Ovary (tissue), 3 donors: ENCODE results near the gene CTCF.

ENCODE experiments used
- EP300 ChIP-seq: sonication (generic); formaldehyde crosslinking; IDR thresholded peaks from one replicate; pipeline ENCODE4 v1.6.1; 2017; ENCODE audit warnings: antibody characterized with exemption
- POLR2A ChIP-seq: fragments of 450-650 bp; IDR thresholded peaks from one replicate; pipeline ENCODE4 v1.6.1; 2017; ENCODE audit warnings: antibody characterized with exemption, mild to moderate bottlenecking, moderate library complexity
- TF ChIP-seq, protein P1 (sequence below), 3 donors: fragments of 450-650 bp in 2 of 3; fragments of 200-600 bp in 1 of 3; IDR thresholded peaks; one replicate each; pipeline versions ENCODE4 v1.5.1 to v1.8.0; 2016 to 2022; ENCODE audit warnings: antibody characterized with exemption in 3 of 3, mild to moderate bottlenecking in 1 of 3
- donor health status: DM: no; HTN: no; CAD: no.

DNA sequence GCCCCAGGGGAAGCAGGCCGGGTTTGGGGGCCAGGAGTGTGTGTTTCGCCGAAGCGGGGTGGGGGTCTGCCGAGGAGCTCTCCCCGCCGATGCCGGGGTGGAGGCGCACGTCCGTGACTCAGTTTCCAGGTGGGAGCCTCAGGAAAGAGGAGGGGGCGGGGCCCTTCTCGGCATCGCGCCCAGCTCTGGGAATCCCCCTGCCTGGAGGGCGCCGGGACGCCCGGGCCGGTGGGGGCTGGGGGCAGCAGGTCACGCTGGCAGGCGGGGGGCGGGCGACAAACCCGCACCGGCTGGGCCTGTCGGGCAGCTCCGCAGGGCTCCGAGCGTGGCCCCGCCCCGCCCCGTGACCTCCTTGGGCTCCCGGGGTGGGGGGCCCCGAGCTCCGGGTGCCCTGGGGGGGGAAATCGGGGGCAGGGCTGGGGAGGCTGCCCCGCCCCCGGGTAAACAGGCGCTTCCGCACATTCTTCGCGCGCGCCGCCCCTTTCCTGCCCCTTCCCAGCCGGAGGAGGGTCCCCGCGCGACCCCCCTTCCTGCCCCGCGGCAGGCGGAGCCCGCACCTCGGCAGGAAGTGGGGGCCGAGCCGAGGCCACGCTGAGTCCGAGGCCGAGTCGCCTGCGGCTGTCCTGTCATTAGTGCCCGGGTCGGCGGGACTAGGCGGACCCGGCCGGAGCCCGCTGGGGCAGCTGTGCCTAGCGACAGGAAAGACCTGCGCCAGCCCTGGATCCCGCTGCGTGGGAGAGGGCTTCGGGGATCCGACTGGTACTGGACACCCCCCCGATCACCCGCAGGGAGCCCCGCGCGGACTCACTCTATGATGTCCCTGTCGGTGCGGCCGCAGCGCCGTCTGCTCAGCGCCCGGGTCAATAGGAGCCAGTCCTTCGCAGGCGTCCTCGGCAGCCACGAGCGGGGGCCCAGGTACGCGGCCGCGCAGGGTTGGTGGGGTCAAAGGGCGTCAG lies 24.4 kb upstream of the CTCF start:
- TF ChIP-seq, protein P1, sequence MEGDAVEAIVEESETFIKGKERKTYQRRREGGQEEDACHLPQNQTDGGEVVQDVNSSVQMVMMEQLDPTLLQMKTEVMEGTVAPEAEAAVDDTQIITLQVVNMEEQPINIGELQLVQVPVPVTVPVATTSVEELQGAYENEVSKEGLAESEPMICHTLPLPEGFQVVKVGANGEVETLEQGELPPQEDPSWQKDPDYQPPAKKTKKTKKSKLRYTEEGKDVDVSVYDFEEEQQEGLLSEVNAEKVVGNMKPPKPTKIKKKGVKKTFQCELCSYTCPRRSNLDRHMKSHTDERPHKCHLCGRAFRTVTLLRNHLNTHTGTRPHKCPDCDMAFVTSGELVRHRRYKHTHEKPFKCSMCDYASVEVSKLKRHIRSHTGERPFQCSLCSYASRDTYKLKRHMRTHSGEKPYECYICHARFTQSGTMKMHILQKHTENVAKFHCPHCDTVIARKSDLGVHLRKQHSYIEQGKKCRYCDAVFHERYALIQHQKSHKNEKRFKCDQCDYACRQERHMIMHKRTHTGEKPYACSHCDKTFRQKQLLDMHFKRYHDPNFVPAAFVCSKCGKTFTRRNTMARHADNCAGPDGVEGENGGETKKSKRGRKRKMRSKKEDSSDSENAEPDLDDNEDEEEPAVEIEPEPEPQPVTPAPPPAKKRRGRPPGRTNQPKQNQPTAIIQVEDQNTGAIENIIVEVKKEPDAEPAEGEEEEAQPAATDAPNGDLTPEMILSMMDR (IDR thresholded peaks at IDR 0.05), result no peak
- no peak for TF ChIP-seq POLR2A
- no peak for TF ChIP-seq EP300
